B cell (primary cell): Measurements from ENCODE around the gene KRTAP29-1. TPM values are rescaled to one million over a fixed set of nuclear protein-coding genes. Genes with fewer than 3 reads are reported as not detected.

Source experiments
- ATAC-seq: fragments of 200-7000 bp; cut with Tn5 transposase; one replicate; pipeline ENCODE4 v1.10.0; 2021; ENCODE audit warnings: low read depth, mild to moderate bottlenecking, moderate number of reproducible peaks, moderate library complexity
- CTCF ChIA-PET: fragments of 350-600 bp; sonication (Branson Sonifier 250); formaldehyde crosslinking; loops from one replicate; lab custom pipeline; 2021; ENCODE audit warnings: antibody characterized with exemption, inconsistent platforms; lab: Charles Lee
- POLR2A ChIA-PET: fragments of 350-600 bp; sonication (Branson Sonifier 250); formaldehyde crosslinking; loops from one replicate; lab custom pipeline; 2021; ENCODE audit warnings: antibody characterized with exemption; lab: Charles Lee
- DNase-seq: peaks from one replicate; pipeline ENCODE4 v3.0.0; 2013
- H2AFZ ChIP-seq: 2 replicates; pipeline ENCODE4 v1.6.1; 2012; ENCODE audit warnings: mild to moderate bottlenecking, low read depth, low read length; ENCODE audit not compliant: insufficient read depth, poor library complexity, severe bottlenecking
- H3K27ac ChIP-seq, 2 donors: 1 replicate in 1 of 2; 2 replicates in 1 of 2; pipeline ENCODE4 v1.5.1; 2012 to 2013; ENCODE audit warnings: low read length in 2 of 2, mild to moderate bottlenecking in 2 of 2, moderate library complexity in 1 of 2
- H3K27me3 ChIP-seq, 4 experiments: fragments of 200-600 bp in 1 of 4; sonication (generic) in 1 of 4; replicated peaks in 1 of 4; 1 replicate in 2 of 4; 2 replicates in 2 of 4; pipeline versions ENCODE4 v1.6.1 to v1.7.0; 2013 to 2016; ENCODE audit warnings: low read length in 3 of 4, mild to moderate bottlenecking in 2 of 4, mixed read lengths in 1 of 4, moderate library complexity in 1 of 4; ENCODE audit not compliant: insufficient read depth in 4 of 4, control insufficient read depth in 3 of 4; ENCODE audit errors: control extremely low read depth in 1 of 4
- H3K36me3 ChIP-seq, 2 experiments: replicated peaks in 1 of 2; 1 replicate in 1 of 2; 2 replicates in 1 of 2; pipeline versions ENCODE4 v1.6.1 to v1.7.1; 2013; ENCODE audit warnings: low read length in 1 of 2; ENCODE audit not compliant: insufficient read depth in 2 of 2, control insufficient read depth in 1 of 2; ENCODE audit errors: control extremely low read depth in 1 of 2, extremely low read depth in 1 of 2
- H3K4me1 ChIP-seq, 2 donors: fragments of 200-600 bp in 1 of 2; sonication (generic) in 1 of 2; 1 replicate in 1 of 2; 2 replicates in 1 of 2; pipeline versions ENCODE4 v1.5.1 to v1.6.1; 2013 to 2017; ENCODE audit warnings: low read length in 2 of 2; ENCODE audit not compliant: control insufficient read depth in 2 of 2, insufficient read depth in 2 of 2
- H3K4me2 ChIP-seq: replicated peaks from 2 replicates; pipeline ENCODE3; 2012; ENCODE audit warnings: mild to moderate bottlenecking, low read depth, low read length; ENCODE audit not compliant: poor library complexity, severe bottlenecking
- H3K4me3 ChIP-seq, 5 experiments: fragments of 200-600 bp in 1 of 5; sonication (generic) in 1 of 5; 1 replicate in 3 of 5; 2 replicates in 2 of 5; pipeline versions ENCODE4 v1.5.1 to v1.7.0; 2011 to 2016; ENCODE audit warnings: low read length in 4 of 5, mild to moderate bottlenecking in 4 of 5, low read depth in 2 of 5, control low read depth in 1 of 5, moderate library complexity in 1 of 5; ENCODE audit not compliant: insufficient read depth in 1 of 5; ENCODE audit errors: control extremely low read depth in 1 of 5, extremely low read depth in 1 of 5
- H3K79me2 ChIP-seq: fragments of 200-600 bp; sonication (generic); one replicate; pipeline ENCODE4 v1.6.0; 2016; ENCODE audit warnings: low read length; ENCODE audit not compliant: control insufficient read depth, insufficient read depth
- H3K9ac ChIP-seq: fragments of 200-600 bp; sonication (generic); 2 replicates; pipeline ENCODE4 v1.6.1; 2017; ENCODE audit warnings: mild to moderate bottlenecking, low read length, moderate library complexity
- H3K9me3 ChIP-seq, 3 donors: one replicate each; pipeline versions ENCODE4 v1.6.1 to v1.7.1; 2013; ENCODE audit warnings: low read length in 2 of 3; ENCODE audit not compliant: control insufficient read depth in 2 of 3, insufficient read depth in 1 of 3; ENCODE audit errors: control extremely low read depth in 1 of 3
- H4K20me1 ChIP-seq: 2 replicates; pipeline ENCODE4 v1.6.0; 2012; ENCODE audit warnings: mild to moderate bottlenecking, low read length; ENCODE audit not compliant: insufficient read depth, control insufficient read depth, poor library complexity, severe bottlenecking
- H3K27ac Mint-ChIP-seq: one replicate; pipeline ENCODE4 v1.8.0; 2021; ENCODE audit warnings: mixed read lengths
- H3K27me3 Mint-ChIP-seq: one replicate; pipeline ENCODE4 v1.8.0; 2021; ENCODE audit warnings: mixed read lengths
- H3K4me1 Mint-ChIP-seq: one replicate; pipeline ENCODE4 v1.8.0; 2021; ENCODE audit warnings: mixed read lengths
- H3K4me3 Mint-ChIP-seq: one replicate; pipeline ENCODE4 v1.8.0; 2021; ENCODE audit warnings: mixed read lengths
- H3K9me3 Mint-ChIP-seq: one replicate; pipeline ENCODE4 v1.8.0; 2022; ENCODE audit warnings: mixed read lengths; ENCODE audit not compliant: insufficient read depth
- CTCF ChIP-seq: fragments of 200-600 bp; IDR thresholded peaks from one replicate; pipeline ENCODE4 v1.8.0; 2022; ENCODE audit warnings: antibody characterized with exemption, mild to moderate bottlenecking
- EZH2 ChIP-seq: IDR thresholded peaks from 2 replicates; pipeline ENCODE4 v1.6.1; 2012; ENCODE audit warnings: borderline replicate concordance, low read depth, mild to moderate bottlenecking, moderate library complexity, low read length; ENCODE audit not compliant: insufficient read depth, poor library complexity, severe bottlenecking
- WGBS: methylation state at CpG from one replicate; pipeline ENCODE4 v1.1.5; 2013; ENCODE audit warnings: missing lambda C conversion rate; ENCODE audit not compliant: insufficient coverage; 5-methylcytosine and 5-hydroxymethylcytosine counted together
- intact Hi-C: fragments of 100-400 bp; cut with micrococcal nuclease; formaldehyde crosslinking; loops from one replicate; pipeline ENCODE4 v1.10.0; 2022
- polyA plus RNA-seq: library from polyadenylated mRNA; depleted of rRNA; stranded (reverse); fragments of >200 nt; gene quantifications from 2 replicates; pipeline ENCODE4 v1.2.3, GENCODE V29; 2012
- total RNA-seq, 2 donors: library from RNA; stranded (reverse); fragments of 120-200 nt in 1 of 2; gene quantifications; 1 replicate in 1 of 2; 2 replicates in 1 of 2; pipeline versions ENCODE4 v1.2.3 to v1.2.4, GENCODE V29; 2013 to 2022

KRTAP29-1 gene
- total and polyA plus RNA-seq, 2 donors (not counting 1 experiment from before 2014, with no cell fraction given) = 0.43 TPM; not detected in 1

GRCh38 chr17:41315814-41316445 lies 13.3 kb upstream of the KRTAP29-1 start:
- TF ChIP-seq EZH2 (no peak), CTCF (no peak)
- Mint-ChIP-seq H3K27ac (no peak overlapping the region), H3K4me3 (no peak overlapping the region), H3K9me3 (peaks cover 6% of the 10 kb centered on the region), H3K4me1 (no peaks in the 10 kb centered on the region), H3K27me3 (peaks cover 16% of the 10 kb centered on the region)
- intact Hi-C loops = no loop called here
- Histone ChIP-seq H3K27ac (no peak overlapping the region), H3K9me3 (peaks cover 3 to 10% (median 3%) of the 10 kb centered on the region in 3 donors), H2AFZ (no peak overlapping the region), H3K4me3 (no peak overlapping the region), H3K27me3 (peaks cover 0 to 3% (median 1%) of the 10 kb centered on the region in 4 experiments), H3K9ac (no peak overlapping the region), H3K36me3 (no peaks in the 10 kb centered on the region), H3K4me1 (no peaks in the 10 kb centered on the region), H4K20me1 (no peaks in the 10 kb centered on the region), H3K79me2 (no peaks in the 10 kb centered on the region), H3K4me2 (no peak overlapping the region)
- WGBS = 98% methylated on average over 10 of the region's 17 CpGs
- ATAC-seq (no peak), DNase-seq (no peak)
- POLR2A ChIA-PET = no interaction called here
- CTCF ChIA-PET = no interaction called here

GRCh38 chr17:41315204-41315794 lies 12.6 kb upstream of the KRTAP29-1 start, which contains the start of gene KRTAP17-1:
Gene KRTAP17-1 (minus strand): TSS chr17:41315710. CDS start chr17:41315650, 60 bp downstream.
- Mint-ChIP-seq H3K27me3 (peaks cover 16% of the 10 kb centered on the region), H3K9me3 (peaks cover 6% of the 10 kb centered on the region), H3K4me1 (peaks cover 3% of the 10 kb centered on the region), H3K4me3 (no peak within 1 kb of the TSS), H3K27ac (no peak within 1 kb of the TSS)
- Histone ChIP-seq H3K79me2 (no peaks in the 10 kb centered on the region), H3K4me3 (no peak within 1 kb of the TSS), H3K27me3 (peaks cover 0 to 3% (median 1%) of the 10 kb centered on the region in 4 experiments), H2AFZ (no peak within 1 kb of the TSS), H3K9me3 (peaks cover 0 to 8% (median 2%) of the 10 kb centered on the region in 3 donors), H4K20me1 (no peaks in the 10 kb centered on the region), H3K9ac (no peak within 1 kb of the TSS), H3K36me3 (no peaks in the 10 kb centered on the region), H3K4me1 (no peaks in the 10 kb centered on the region), H3K27ac (no peak within 1 kb of the TSS), H3K4me2 (no peak within 1 kb of the TSS)
- ATAC-seq (no peak), DNase-seq (no peak)
- POLR2A ChIA-PET = no interaction called here
- 93% methylated on average over 16 of the region's 24 CpGs for WGBS
- intact Hi-C loops = no loop called here
- TF ChIP-seq EZH2 = no peak
- no peak for TF ChIP-seq CTCF
- CTCF ChIA-PET = no interaction called here
